Measurements from ENCODE around the gene MOB3A.

MOB3A gene

GRCh38 chr19:2048959-2049740 is 47.0 kb downstream of the MOB3A start:
- peak; percentile 12 for DNase-seq
- H3K9ac ChIP-seq (ENCODE audit: low read length) = peak overlapping the region; percentile 69; the same call in 1 of the 2 replicates
- H3F3A ChIP-seq (ENCODE audit: insufficient read depth, low read length) = peaks cover 7% of the 10 kb centered on the region; the same call in 1 of the 2 replicates
- H3K79me2 ChIP-seq (ENCODE audit: low read length) = peaks cover 57% of the 10 kb centered on the region
- no peak overlapping the region for H2AFZ ChIP-seq (ENCODE audit: low read length)
- TF ChIP-seq, protein P1, sequence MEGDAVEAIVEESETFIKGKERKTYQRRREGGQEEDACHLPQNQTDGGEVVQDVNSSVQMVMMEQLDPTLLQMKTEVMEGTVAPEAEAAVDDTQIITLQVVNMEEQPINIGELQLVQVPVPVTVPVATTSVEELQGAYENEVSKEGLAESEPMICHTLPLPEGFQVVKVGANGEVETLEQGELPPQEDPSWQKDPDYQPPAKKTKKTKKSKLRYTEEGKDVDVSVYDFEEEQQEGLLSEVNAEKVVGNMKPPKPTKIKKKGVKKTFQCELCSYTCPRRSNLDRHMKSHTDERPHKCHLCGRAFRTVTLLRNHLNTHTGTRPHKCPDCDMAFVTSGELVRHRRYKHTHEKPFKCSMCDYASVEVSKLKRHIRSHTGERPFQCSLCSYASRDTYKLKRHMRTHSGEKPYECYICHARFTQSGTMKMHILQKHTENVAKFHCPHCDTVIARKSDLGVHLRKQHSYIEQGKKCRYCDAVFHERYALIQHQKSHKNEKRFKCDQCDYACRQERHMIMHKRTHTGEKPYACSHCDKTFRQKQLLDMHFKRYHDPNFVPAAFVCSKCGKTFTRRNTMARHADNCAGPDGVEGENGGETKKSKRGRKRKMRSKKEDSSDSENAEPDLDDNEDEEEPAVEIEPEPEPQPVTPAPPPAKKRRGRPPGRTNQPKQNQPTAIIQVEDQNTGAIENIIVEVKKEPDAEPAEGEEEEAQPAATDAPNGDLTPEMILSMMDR (IDR thresholded peaks at IDR 0.05; ENCODE audit: low read length) = no peak
- TF ChIP-seq EZH2phosphoT487 (IDR thresholded peaks at IDR 0.05; ENCODE audit: low read length) (no peak), EZH2 (optimal IDR thresholded peaks at IDR 0.05; ENCODE audit: low read depth, low read length) (no peak)
- no peaks in the 10 kb centered on the region for H3K9me3 ChIP-seq (replicated peaks; ENCODE audit: insufficient read depth, low read length)
- H3K4me1 ChIP-seq (ENCODE audit: low read length) = peaks cover 18% of the 10 kb centered on the region
- H3K36me3 ChIP-seq (replicated peaks; ENCODE audit: insufficient read depth, low read length) = no peaks in the 10 kb centered on the region
- peak overlapping the region; percentile 89 for H3K4me3 ChIP-seq (ENCODE audit: low read length)
- H4K20me1 ChIP-seq (ENCODE audit: insufficient read depth, low read length) = peaks cover 10% of the 10 kb centered on the region; the same call in 1 of the 2 replicates
- no peaks in the 10 kb centered on the region for H3K9me2 ChIP-seq (replicated peaks; ENCODE audit: insufficient read depth, low read length)
- H3K4me2 ChIP-seq (ENCODE audit: low read depth, low read length) = peak overlapping the region; percentile 88
- peak overlapping the region; percentile 51; the same call in 1 of the 2 replicates for H3K27ac ChIP-seq (ENCODE audit: low read length)
- no peaks in the 10 kb centered on the region for H3K27me3 ChIP-seq (replicated peaks; ENCODE audit: insufficient read depth, low read length)

- peaks cover 18% of the 10 kb centered on the region for H3K4me1 ChIP-seq (ENCODE audit: low read length)
- H3K79me2 ChIP-seq (ENCODE audit: low read length) = peaks cover 57% of the 10 kb centered on the region
- H4K20me1 ChIP-seq (ENCODE audit: insufficient read depth, low read length) = peaks cover 10% of the 10 kb centered on the region; the same call in 1 of the 2 replicates
- DNase-seq = peak; percentile 5
- no peaks in the 10 kb centered on the region for H3K36me3 ChIP-seq (replicated peaks; ENCODE audit: insufficient read depth, low read length)
- no peak overlapping the region for H2AFZ ChIP-seq (ENCODE audit: low read length)
- no peak for TF ChIP-seq EZH2 (optimal IDR thresholded peaks at IDR 0.05; ENCODE audit: low read depth, low read length)
- TF ChIP-seq EZH2phosphoT487 (IDR thresholded peaks at IDR 0.05; ENCODE audit: low read length) = no peak
- TF ChIP-seq, protein P1 (IDR thresholded peaks at IDR 0.05; ENCODE audit: low read length) = no peak
- H3K9me3 ChIP-seq (replicated peaks; ENCODE audit: insufficient read depth, low read length) = no peaks in the 10 kb centered on the region
- H3K27me3 ChIP-seq (replicated peaks; ENCODE audit: insufficient read depth, low read length) = no peaks in the 10 kb centered on the region
- no peak overlapping the region; the same call in 1 of the 2 replicates for H3K4me2 ChIP-seq (ENCODE audit: low read depth, low read length)
- no peak overlapping the region for H3K4me3 ChIP-seq (ENCODE audit: low read length)
- no peak overlapping the region for H3K27ac ChIP-seq (ENCODE audit: low read length)
- no peak overlapping the region for H3K9ac ChIP-seq (ENCODE audit: low read length)
- peaks cover 15% of the 10 kb centered on the region; the same call in 1 of the 2 replicates for H3F3A ChIP-seq (ENCODE audit: insufficient read depth, low read length)
- H3K9me2 ChIP-seq (replicated peaks; ENCODE audit: insufficient read depth, low read length) = no peaks in the 10 kb centered on the region
Measured at GRCh38 chr19:2048104-2048958, 47.8 kb downstream of the MOB3A start.

- Histone ChIP-seq H3F3A (ENCODE audit: insufficient read depth, low read length) (peaks cover 16% of the 10 kb centered on the region; the same call in 1 of the 2 replicates), H3K9ac (ENCODE audit: low read length) (no peak overlapping the region), H3K79me2 (ENCODE audit: low read length) (peaks cover 65% of the 10 kb centered on the region), H3K36me3 (replicated peaks; ENCODE audit: insufficient read depth, low read length) (no peaks in the 10 kb centered on the region), H4K20me1 (ENCODE audit: insufficient read depth, low read length) (peaks cover 10% of the 10 kb centered on the region; the same call in 1 of the 2 replicates), H2AFZ (ENCODE audit: low read length) (no peak overlapping the region), H3K4me1 (ENCODE audit: low read length) (peaks cover 20% of the 10 kb centered on the region), H3K27ac (ENCODE audit: low read length) (no peak overlapping the region), H3K4me3 (ENCODE audit: low read length) (no peak overlapping the region), H3K27me3 (replicated peaks; ENCODE audit: insufficient read depth, low read length) (no peaks in the 10 kb centered on the region), H3K4me2 (ENCODE audit: low read depth, low read length) (no peak overlapping the region), H3K9me3 (replicated peaks; ENCODE audit: insufficient read depth, low read length) (no peaks in the 10 kb centered on the region), H3K9me2 (replicated peaks; ENCODE audit: insufficient read depth, low read length) (no peaks in the 10 kb centered on the region)
- DNase-seq = peak; percentile 5
- TF ChIP-seq EZH2phosphoT487 (IDR thresholded peaks at IDR 0.05; ENCODE audit: low read length) = no peak
- TF ChIP-seq, protein P1 (IDR thresholded peaks at IDR 0.05; ENCODE audit: low read length) = no peak
- TF ChIP-seq EZH2 (optimal IDR thresholded peaks at IDR 0.05; ENCODE audit: low read depth, low read length) = no peak
Measured at GRCh38 chr19:2047449-2048103, 48.5 kb downstream of the MOB3A start.
